GM21447 (cell line): ENCODE data around the gene FHIT.
A peak's percentile ranks its signal among the peaks of the same experiment; 100 is the strongest.

Source experiments
- ATAC-seq: cut with Tn5 transposase; IDR thresholded peaks from one replicate; pipeline ENCODE4 v1.9.1; 2021; ENCODE audit not compliant: unreplicated experiment

FHIT gene

DNA sequence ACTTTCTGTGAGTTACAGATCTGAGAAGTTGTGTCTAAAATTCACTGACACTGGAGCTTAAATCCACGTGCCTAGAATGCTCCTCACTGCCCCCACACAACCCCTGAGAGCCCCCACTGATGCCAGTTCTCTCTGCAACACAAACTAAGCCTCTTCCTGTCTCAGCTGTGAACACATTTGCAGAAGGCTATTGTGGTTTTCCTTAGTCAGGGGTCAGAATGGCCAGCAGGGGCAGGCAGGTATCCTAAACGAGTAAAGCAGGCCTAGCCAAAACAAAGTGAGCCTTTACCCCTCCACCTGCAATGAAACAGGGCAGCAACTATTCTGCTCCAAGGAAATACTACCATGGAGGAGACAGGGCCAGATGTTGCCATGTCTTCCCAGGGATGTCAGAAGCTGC, 78.6 kb downstream of the FHIT start:
- ATAC-seq, result peak; percentile 51

DNA sequence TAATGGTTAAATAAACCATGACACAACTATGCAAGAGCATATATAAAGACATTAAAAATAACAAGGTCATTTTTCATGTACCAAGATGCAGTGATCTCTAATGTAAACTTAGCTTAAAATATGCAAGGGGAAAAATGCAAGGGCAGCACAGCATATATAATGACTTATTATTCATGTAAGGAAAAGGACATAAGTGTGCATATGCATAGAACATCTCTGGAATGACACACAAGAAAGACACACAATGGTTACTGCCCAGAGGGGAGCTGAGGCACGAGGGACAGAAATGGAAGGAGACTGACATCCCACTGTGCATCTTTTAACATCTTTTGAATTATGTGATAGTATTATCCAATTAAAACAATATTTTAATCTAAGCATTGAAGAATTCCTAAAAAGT, 79.0 kb downstream of the FHIT start:
- no peak for ATAC-seq

DNA sequence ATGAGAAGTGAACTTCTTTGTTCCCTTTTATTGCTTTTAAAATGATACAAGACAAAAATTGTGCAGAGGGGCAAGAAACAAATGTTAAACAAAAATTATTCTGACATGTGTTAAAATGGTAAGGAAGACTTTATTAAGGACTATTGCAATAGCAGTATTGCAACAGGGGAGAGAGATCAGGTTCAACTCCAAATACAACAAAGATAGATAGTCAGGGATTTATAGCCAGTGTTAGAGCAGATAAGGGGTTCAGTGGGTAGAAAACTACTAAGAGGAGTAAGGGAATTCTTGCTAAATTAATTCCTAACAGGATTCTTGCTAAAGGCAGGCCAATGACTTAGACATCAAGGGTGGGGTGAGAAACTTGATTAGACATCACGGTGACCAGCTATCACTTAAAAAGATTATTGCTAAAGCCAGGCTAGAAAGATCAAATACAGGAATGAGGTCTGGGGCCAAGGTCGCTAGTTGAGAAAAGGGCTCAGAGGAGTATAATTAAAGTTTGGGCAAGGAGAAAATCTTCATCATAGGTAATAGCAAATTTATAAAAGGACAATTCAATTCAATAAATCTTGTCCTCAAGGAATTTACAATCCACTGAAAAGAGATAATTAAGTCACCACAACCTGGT, 81.5 kb downstream of the FHIT start:
- no peak for ATAC-seq

DNA sequence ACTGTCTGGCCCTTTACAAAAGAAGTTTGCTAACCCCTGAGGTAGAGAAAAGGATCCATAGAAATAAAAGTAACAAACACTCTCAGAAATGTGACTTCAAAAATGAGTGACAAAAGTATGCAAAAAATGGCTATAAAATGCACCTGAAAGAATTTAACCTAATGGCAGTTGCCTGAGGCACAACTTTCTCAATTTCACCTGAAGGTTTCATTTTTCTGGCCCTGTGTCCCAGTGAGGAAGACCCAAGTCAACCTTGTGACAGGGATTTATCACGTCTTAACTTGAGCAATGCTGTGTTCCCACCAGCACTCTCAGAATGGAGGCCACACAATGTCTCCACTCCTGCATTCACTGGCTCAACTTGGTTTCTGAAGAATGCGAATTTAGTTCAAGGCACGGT, 83.0 kb downstream of the FHIT start:
- ATAC-seq, result no peak

DNA sequence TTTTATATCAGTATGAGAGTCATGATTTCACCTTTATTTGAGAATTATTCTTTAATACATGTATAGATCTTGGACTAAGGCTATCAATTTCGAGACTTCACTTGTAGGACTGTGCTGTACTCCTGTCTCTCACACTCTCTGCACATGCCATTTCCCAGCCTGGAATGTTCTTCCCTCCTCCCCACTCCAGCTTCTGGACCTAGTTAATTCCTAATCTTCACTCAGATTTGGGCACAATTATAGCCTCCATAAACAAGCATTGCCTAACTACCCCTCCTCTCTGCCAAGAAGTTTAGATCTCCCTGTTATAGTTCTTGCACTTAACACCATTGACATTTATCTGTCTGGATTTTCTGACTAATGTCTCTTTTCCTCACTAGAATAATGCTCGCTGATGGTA, 88.3 kb downstream of the FHIT start:
- no peak for ATAC-seq

DNA sequence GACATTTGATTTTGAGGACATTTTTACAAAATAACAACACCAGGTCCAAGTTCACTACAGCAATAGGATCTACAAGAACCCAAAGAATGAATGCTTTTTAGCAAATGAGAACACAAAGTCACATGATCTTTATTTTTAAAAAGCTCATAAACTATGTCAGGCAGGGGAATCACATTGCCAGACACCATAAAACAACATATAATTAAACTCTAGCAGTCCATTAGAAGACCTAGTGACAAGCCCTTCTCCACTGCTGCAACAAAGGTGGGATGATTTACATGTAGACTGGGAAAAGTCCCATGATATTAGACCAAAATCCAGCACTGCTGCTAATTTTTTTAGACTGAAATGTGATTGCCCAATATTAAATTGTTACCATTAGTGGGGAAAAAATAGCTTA, 92.6 kb downstream of the FHIT start:
- ATAC-seq, result no peak

DNA sequence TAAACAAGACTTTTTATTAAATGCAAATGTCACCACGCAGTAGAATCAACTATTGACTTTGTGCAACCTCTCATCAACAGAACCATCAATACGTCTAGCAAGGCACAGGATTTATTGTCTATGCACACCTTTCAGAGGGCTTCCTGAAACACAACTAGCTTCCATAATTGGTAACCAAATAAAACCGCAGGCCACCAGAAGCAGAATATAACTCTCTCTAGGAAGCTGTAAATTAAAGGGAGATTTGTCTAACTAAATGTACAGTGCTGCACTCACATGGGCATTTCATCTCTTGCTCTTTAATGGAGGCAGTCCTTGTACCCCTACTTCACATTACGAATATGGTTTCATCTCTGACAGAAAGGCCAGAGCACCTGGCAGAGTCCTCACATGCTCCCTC, 93.0 kb downstream of the FHIT start:
- no peak for ATAC-seq

DNA sequence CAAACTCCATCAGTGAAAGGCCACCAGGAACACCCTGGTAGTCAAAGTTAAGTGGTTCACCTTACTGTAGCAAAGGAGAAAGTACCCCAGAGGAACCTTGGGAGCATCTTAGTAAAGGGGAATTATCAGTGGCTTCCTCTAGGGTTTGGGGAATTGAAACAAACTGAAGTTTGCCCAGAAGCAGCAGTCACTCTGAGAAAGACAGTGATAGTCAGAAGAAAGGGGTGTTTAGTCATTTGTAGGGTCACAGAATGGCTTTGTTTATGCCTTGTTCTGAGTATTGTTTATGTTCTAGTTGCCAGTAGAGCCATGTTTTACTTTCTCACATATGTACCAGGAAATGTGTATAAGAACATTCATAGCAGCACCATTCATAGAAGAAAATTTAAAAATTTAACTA, 93.8 kb downstream of the FHIT start:
- ATAC-seq, result peak; percentile 81

DNA sequence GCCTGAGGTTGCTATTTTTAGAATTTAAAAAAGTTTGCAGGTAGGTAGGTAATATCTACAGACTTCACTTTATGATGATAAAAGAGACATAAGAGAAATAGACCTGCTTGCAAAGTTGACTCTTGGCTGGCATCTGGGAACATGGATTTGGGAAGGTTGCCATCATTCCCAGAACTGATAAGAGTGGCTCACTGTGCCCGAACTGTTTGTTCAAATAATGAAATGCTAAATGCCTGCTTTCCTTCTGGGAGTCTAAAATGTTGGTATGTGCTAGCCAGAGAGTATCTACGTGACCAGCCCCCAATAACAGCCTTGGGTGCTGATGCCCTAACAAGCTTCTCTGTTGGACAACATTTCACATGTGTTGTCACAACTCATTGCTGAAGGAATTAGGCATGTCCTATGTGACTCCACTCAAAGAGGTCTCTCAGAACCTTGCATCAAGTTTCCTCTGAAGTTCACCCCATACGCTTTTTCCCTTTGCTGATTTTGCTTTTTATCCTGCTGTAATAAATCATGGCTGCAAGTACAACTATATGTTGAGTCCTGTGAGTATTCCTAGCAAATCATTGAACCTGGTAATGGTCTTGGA, 95.5 kb downstream of the FHIT start:
- ATAC-seq, result no peak

DNA sequence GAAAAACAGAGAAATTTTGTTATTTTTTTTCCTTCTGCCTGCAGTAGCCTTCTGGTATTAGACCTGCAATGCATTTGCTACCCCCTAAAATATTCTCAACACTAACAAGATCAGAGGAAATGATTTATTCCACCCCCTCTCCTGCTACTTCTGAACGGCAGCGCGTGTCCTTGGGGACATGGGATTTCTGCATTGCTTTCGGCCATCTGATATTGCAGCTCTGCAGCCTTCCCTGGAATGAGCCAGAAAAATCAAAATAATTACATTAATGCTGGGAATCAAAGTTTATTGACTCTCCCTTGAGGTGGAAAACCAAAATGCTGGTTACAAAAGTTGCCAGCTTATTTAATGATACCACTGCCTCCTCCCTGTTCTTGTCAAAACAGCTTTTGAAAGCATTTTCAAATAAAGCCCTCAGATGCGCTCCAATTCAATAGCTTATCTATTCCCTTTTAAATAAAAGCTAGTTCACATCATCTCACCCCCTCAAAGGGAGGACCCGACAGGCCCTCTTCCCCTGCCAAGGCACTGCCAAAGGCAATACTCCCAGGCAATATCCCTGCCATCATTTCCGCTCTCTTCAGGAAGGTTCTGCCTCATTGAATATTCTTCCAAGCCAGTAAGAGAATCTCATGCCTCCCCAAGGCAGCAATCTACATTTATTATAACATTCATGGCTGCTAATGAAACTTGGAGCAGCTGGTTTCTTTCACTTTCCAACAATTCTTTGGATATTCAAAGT, 96.6 kb downstream of the FHIT start:
- no peak for ATAC-seq

DNA sequence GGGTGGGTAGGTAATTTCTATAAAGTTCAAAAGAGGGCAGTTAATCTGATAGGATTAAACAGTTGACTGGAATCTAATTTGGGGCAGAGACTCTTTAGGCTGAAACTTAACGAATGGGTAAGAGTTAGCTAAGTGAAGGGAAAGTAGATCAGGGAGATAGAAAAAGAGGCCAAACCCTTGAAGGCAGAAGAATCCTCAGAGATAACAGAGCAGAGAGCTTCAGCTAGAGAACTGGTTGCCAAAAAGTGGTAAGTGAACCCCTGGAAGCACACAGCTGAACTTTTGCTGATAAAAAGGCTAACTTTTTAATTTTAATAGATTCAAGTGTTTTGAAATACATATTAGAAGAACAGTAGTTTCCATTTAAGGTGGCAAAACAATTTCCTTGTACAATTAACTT, 99.2 kb downstream of the FHIT start:
- no peak for ATAC-seq

DNA sequence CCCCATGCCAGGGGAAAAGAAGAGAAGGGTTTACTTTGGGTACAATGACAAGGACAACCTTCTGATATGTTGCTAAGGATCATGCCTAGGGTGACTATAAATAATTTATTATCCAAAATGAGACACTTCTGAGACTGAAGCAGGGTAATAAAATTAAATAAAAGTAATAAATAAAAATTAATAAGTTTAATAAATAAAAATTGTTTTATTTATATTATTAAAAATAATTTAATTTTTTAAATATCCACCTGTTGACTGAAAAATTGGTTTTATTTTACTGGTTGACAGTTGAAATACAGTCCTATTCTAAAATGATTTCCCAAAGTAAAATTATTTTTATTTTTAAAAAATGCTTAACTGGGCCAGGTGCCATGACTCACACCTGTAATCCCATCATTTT, 102.0 kb downstream of the FHIT start:
- no peak for ATAC-seq

DNA sequence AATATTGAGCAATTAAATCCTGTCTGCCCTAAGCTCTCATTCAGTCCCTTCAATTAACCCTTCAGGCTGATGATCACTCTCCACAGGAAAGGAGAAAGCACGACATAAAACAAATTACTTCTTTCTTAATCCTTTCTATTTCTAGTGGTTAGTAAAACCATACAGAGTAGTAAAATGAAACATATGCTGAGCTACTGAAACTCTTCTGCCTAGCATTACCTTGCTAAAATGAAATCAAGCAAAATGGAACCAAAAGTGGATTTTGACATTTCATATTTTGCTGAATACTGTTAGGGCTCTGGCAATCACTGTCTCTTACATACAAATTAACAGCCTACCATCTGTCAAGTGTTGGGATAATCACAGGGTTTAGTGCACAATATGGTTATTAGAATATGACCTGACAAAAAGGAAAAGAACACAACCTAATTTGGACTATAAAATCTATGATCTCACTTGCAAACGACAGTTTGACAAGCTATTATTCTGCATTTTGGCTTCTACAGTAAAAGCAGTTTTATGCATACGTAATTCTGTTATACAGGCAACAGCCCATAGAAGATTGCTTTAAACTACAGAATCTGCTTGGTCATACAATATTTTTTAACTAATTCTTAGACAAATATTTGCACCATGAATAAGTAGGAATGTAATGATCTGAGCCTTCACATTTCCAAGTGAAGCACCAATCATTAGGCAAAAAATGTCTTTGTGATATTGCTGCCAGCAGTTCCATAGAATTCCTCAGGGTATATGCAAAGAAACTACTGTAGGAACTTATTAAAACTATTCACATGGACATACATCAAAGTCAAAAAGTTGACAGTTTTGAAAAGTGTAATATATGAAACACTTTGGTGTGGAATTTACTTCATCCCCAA, 105.0 kb downstream of the FHIT start:
- no peak for ATAC-seq

DNA sequence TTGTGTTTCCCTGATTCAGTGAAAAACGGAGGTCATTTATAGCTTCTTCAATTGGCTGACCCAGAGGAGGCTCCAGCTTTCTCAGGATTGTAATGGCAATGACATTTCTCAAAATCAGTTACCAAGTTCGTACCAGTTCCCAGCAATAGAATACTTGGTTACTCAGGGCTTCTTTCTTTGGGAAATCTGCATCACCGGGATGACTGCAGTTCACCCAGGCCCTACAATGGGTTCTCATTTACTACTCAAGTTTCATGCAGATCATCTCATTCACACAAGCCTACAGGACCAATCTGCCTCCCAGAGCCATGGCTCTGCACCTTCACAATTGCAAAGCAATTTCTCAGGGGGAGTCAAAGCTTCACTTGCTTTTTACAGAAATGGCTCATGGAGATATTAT, 109.6 kb downstream of the FHIT start:
- no peak for ATAC-seq

DNA sequence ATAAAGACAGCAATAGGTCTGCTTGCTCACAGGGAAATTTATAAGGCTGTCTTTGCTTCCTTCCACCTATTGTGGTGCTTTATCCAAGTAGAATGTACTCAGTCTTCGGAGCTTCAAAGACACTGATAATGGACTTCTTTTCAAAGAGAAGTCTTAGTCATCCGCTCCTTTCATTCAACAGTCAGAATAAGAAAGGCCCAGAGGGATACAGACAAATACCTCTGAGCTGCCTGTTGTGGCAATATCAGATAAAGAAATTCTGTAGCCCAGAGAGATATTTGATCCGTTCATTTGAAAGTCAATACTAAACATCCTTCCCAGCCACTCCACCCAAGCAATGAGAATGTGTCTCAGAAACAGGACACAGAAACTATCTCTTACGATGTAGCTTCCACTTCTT, 110.0 kb downstream of the FHIT start:
- ATAC-seq, result no peak

DNA sequence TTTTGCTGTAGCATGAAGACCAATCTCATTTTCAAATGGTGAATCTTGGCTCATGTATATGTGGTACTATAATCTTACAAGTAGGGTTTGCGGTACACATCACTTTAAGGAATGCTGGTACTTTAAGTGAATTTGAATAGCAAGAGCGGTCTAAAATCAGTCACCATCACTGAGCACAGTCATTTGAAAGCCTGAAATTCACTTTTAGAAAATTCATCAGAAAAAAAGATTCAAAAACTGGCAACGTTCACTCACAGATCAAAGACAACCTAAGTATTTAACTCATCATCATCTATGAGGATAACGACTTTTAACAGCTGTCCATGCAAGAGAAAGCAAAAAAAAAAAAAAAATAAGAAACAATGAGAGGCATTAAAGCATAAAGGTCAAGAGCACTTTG, 111.6 kb downstream of the FHIT start:
- ATAC-seq, result no peak

DNA sequence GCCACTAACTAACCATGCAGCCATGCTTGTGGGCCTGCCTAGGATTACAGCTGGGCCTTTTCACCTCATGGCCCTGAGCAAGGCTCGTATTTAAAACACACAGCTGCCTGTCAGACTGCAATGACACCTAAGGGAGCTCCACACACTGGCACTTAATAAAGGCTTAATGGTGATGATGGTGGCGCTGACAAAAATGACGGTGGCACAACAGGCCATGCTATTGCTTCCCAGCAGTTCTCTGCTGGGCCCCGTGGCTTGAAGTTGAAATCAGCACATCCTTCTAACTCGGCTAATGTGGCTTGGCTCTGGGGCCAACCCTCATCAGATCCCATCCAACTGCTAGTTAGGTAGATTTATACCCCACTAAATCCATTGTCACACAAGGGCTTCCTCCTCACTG, 112.9 kb downstream of the FHIT start:
- ATAC-seq, result no peak

DNA sequence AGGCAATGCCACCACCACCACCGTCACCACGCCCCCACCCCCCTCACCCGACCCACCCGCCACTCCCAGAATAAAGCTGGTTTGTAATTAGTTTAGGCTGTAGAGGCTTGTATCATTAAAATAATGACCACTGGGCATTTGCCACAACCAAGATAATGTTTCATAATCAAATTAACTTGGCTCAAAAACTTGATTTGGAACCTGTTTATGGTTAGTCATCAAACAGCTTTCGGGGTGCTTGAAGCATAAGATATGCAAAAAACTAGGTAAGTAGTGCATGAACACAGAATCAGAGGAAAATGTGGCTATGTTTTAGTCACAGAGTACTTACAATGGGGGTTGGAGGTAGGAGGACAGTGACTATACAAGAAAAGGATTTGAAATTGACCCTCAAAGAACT, 115.1 kb downstream of the FHIT start:
- ATAC-seq, result no peak

DNA sequence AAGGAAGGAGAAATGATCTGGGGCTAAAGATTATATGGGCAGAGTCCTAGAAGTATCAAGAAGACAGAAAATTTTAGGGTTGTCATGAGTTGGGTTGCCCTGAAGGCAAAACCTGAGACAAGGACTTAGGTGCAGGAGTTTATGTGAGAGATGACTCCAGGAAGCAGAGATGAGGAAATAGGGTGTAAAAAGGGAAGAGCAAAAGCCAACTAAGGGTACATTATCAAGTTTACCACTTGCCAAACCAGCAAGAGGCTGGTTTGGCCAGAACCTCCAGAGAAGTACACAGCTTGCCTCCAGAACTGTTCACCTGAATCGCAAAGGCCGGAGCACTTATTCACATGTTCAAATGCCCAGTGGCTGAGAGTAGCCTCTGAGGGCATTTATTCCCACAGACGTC, 116.7 kb downstream of the FHIT start:
- no peak for ATAC-seq

DNA sequence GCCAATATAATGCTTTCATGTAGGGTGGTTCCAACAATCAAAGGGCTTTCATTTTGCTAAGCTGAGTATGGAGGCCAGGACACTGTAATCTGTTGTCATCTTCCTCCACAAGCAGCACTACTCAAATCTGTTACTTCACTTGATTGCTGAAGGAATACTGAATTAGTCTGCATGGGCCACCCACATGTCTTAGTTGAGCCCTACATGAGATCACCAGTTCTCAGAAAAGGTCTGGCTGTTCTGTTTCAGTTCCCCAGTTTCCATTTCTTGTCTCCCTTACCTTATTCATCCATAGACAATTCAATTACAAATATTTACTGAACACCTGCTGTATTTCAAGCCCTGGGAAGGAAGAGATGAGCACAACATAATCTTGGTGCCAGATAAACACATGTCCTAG, 119.2 kb downstream of the FHIT start:
- ATAC-seq, result no peak

DNA sequence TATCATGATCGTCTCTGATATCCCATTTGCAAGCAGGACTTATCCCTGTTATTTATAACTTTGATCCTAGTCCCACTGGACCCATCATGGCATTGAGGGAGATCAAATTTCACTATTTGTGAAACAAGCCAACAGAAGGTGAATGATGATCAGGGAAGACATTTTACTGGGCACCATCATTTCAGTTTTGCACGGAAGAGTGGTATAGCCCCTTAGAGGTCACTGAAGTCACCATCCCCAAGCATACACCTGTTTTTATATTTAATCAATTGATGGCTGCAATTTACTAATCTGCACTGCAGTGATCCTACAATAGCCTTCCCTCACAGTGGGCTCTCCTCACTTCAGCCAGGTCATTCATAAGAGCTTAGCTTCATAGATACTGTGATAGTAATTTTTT, 132.4 kb downstream of the FHIT start:
- no peak for ATAC-seq
